ENCODE data around the gene TGFB2.
A peak's percentile ranks its signal among the peaks of the same experiment; 100 is the strongest.

TGFB2 gene

GRCh38 chr1:218430346-218430745 is 85.2 kb downstream of the TGFB2 start:
- no peak for DNase-seq

- no peak for DNase-seq
These were observed 85.7 kb downstream of the TGFB2 start for GRCh38 chr1:218430822-218431221.

GRCh38 chr1:218431476-218431875 is 86.3 kb downstream of the TGFB2 start:
- no peak for DNase-seq

- no peak for DNase-seq
These were observed 88.6 kb downstream of the TGFB2 start for GRCh38 chr1:218433744-218434143.

GRCh38 chr1:218435528-218435927 is 90.4 kb downstream of the TGFB2 start:
- DNase-seq = no peak

GRCh38 chr1:218436346-218436745 is 91.2 kb downstream of the TGFB2 start:
- DNase-seq = no peak

- DNase-seq = no peak
These were observed 91.9 kb downstream of the TGFB2 start for GRCh38 chr1:218436997-218437396.

GRCh38 chr1:218439541-218440295 is 94.6 kb downstream of the TGFB2 start:
- DNase-seq = peak; percentile 7 to 36

- no peak for DNase-seq
These were observed 98.1 kb downstream of the TGFB2 start for GRCh38 chr1:218443255-218443654.

GRCh38 chr1:218444173-218444572 is 99.0 kb downstream of the TGFB2 start:
- no peak for DNase-seq

- DNase-seq = no peak
These were observed 99.5 kb downstream of the TGFB2 start for GRCh38 chr1:218444588-218444987.

- no peak for DNase-seq
These were observed 102.0 kb downstream of the TGFB2 start for GRCh38 chr1:218447010-218447689.

- no peak for DNase-seq
These were observed 106.3 kb downstream of the TGFB2 start for GRCh38 chr1:218451415-218451814.

- no peak for DNase-seq
These were observed 109.7 kb downstream of the TGFB2 start for GRCh38 chr1:218454700-218455282.

- no peak for DNase-seq
These were observed 111.3 kb downstream of the TGFB2 start for GRCh38 chr1:218456444-218456843.

GRCh38 chr1:218459450-218459849 is 114.3 kb downstream of the TGFB2 start:
- DNase-seq = no peak

- DNase-seq = peak; percentile 33 to 48
These were observed 115.0 kb downstream of the TGFB2 start for GRCh38 chr1:218459878-218460711.

GRCh38 chr1:218461351-218461750 is 116.2 kb downstream of the TGFB2 start:
- DNase-seq = no peak

- no peak for DNase-seq
These were observed 117.0 kb downstream of the TGFB2 start for GRCh38 chr1:218462116-218462515.

GRCh38 chr1:218462587-218462986 is 117.5 kb downstream of the TGFB2 start:
- no peak for DNase-seq

- DNase-seq = no peak
These were observed 118.3 kb downstream of the TGFB2 start for GRCh38 chr1:218463194-218464156.

- no peak for DNase-seq
These were observed 119.7 kb downstream of the TGFB2 start for GRCh38 chr1:218464871-218465270.

Data from hippocampal formation (tissue), 2 donors.